IMR-90 (cell line): ENCODE data around the gene ASF1A. TPM values are rescaled to one million over a fixed set of nuclear protein-coding genes. Genes with fewer than 3 reads are reported as not detected.

Experiments used
- ATAC-seq: fragments of 200-7000 bp; cut with Tn5 transposase; 2 replicates; pipeline ENCODE4 v1.9.1; 2020; ENCODE audit warnings: low read depth, mild to moderate bottlenecking, moderate library complexity
- BruUV-seq: library from RNA; stranded (reverse); fragments of 400-500 nt; replicated peaks from 2 replicates; lab custom pipeline; 2021; lab: Mats Ljungman, UMichigan
- CTCF ChIA-PET: fragments of 300-600 bp; formaldehyde crosslinking; extraction: SDS; loops from one replicate; lab custom pipeline; 2021; ENCODE audit warnings: antibody characterized with exemption; lab: Yijun Ruan, JAX
- POLR2A ChIA-PET: fragments of 300-600 bp; sonication (Branson Sonifier 250); formaldehyde crosslinking; loops from one replicate; lab custom pipeline; 2022; ENCODE audit warnings: antibody characterized with exemption; ENCODE audit not compliant: unreplicated experiment; lab: Charles Lee
- DNase-seq: peaks from one replicate; pipeline ENCODE4 v3.0.0; 2013
- H2AFZ ChIP-seq: replicated peaks from 2 replicates; pipeline ENCODE3; 2013; ENCODE audit warnings: low read length, mild to moderate bottlenecking; ENCODE audit not compliant: poor library complexity
- H2AK5ac ChIP-seq: 2 replicates; pipeline ENCODE4 v1.6.1; 2013; ENCODE audit warnings: low read depth, low read length, inconsistent platforms
- H2AK9ac ChIP-seq: replicated peaks from 2 replicates; pipeline ENCODE3; 2013; ENCODE audit warnings: mild to moderate bottlenecking, low read depth, low read length, moderate library complexity; ENCODE audit not compliant: poor library complexity
- H2BK120ac ChIP-seq: 2 replicates; pipeline ENCODE4 v1.6.1; 2013; ENCODE audit warnings: low read depth, low read length, inconsistent platforms
- H2BK15ac ChIP-seq: 3 replicates; pipeline ENCODE4 v1.6.1; 2013; ENCODE audit warnings: low read depth, low read length, inconsistent platforms
- H2BK20ac ChIP-seq: 2 replicates; pipeline ENCODE4 v1.6.1; 2013; ENCODE audit warnings: low read depth, mild to moderate bottlenecking, inconsistent platforms, low read length, moderate library complexity
- H2BK5ac ChIP-seq: 2 replicates; pipeline ENCODE4 v1.6.1; 2013; ENCODE audit warnings: mild to moderate bottlenecking, low read depth, low read length, inconsistent platforms; ENCODE audit not compliant: poor library complexity, severe bottlenecking
- H3K14ac ChIP-seq: replicated peaks from 2 replicates; pipeline ENCODE4 v1.6.1; 2013; ENCODE audit warnings: low read depth, low read length, inconsistent platforms
- H3K18ac ChIP-seq: 2 replicates; pipeline ENCODE4 v1.6.1; 2013; ENCODE audit warnings: low read depth, low read length, control low read depth
- H3K23ac ChIP-seq: 2 replicates; pipeline ENCODE4 v1.6.1; 2013; ENCODE audit warnings: low read depth, low read length, inconsistent platforms
- H3K27ac ChIP-seq: 2 replicates; pipeline ENCODE4 v1.5.1; 2013; ENCODE audit warnings: mild to moderate bottlenecking, control low read depth, low read length; ENCODE audit not compliant: insufficient read depth
- H3K27me3 ChIP-seq: 2 replicates; pipeline ENCODE4 v1.6.1; 2013; ENCODE audit warnings: low read length; ENCODE audit not compliant: control insufficient read depth, insufficient read depth
- H3K36me3 ChIP-seq: 2 replicates; pipeline ENCODE4 v1.6.1; 2013; ENCODE audit warnings: low read length, mixed read lengths; ENCODE audit not compliant: control insufficient read depth, insufficient read depth
- H3K4ac ChIP-seq: 2 replicates; pipeline ENCODE4 v1.6.1; 2013; ENCODE audit warnings: low read depth, low read length, inconsistent platforms
- H3K4me1 ChIP-seq: 2 replicates; pipeline ENCODE4 v1.6.1; 2013; ENCODE audit warnings: low read length, mixed read lengths; ENCODE audit not compliant: control insufficient read depth, insufficient read depth
- H3K4me2 ChIP-seq: 2 replicates; pipeline ENCODE4 v1.6.1; 2013; ENCODE audit warnings: low read depth, mild to moderate bottlenecking, control low read depth, low read length, moderate library complexity
- H3K4me3 ChIP-seq: 2 replicates; pipeline ENCODE4 v1.5.1; 2013; ENCODE audit warnings: low read depth, mild to moderate bottlenecking, control low read depth, low read length, moderate library complexity; ENCODE audit not compliant: insufficient read depth
- H3K56ac ChIP-seq: 2 replicates; pipeline ENCODE4 v1.6.1; 2013; ENCODE audit warnings: low read length, inconsistent platforms; ENCODE audit not compliant: insufficient read depth; ENCODE audit errors: extremely low read depth
- H3K79me1 ChIP-seq, 2 experiments: 2 replicates each; pipeline ENCODE4 v1.6.1; 2013; ENCODE audit warnings: low read length in 2 of 2, inconsistent platforms in 1 of 2, low read depth in 1 of 2
- H3K9ac ChIP-seq: 2 replicates; pipeline ENCODE4 v1.6.1; 2013; ENCODE audit warnings: low read depth, low read length, control low read depth
- H3K9me1 ChIP-seq: 2 replicates; pipeline ENCODE4 v1.6.1; 2013; ENCODE audit warnings: low read length, inconsistent platforms; ENCODE audit not compliant: insufficient read depth
- H3K9me3 ChIP-seq: 2 replicates; pipeline ENCODE4 v1.6.1; 2013; ENCODE audit warnings: low read length; ENCODE audit not compliant: control insufficient read depth, insufficient read depth
- H4K20me1 ChIP-seq: 2 replicates; pipeline ENCODE4 v1.6.1; 2013; ENCODE audit warnings: low read length, inconsistent platforms; ENCODE audit not compliant: insufficient read depth
- H4K5ac ChIP-seq: 2 replicates; pipeline ENCODE4 v1.6.1; 2013; ENCODE audit warnings: mild to moderate bottlenecking, low read depth, low read length, control low read depth
- H4K8ac ChIP-seq, 2 experiments: 2 replicates each; pipeline ENCODE4 v1.6.1; 2013; ENCODE audit warnings: low read depth in 2 of 2, low read length in 2 of 2, control low read depth in 1 of 2, inconsistent platforms in 1 of 2
- H4K91ac ChIP-seq: 2 replicates; pipeline ENCODE4 v1.6.1; 2013; ENCODE audit warnings: low read depth, low read length, inconsistent platforms; ENCODE audit not compliant: insufficient read depth
- BHLHE40 ChIP-seq: fragments of 150-350 bp; IDR thresholded peaks from 2 replicates; pipeline ENCODE4 v1.6.1; 2016; ENCODE audit warnings: mild to moderate bottlenecking, low read depth, low read length
- FOS ChIP-seq: fragments of 150-350 bp; IDR thresholded peaks from 2 replicates; pipeline ENCODE4 v1.6.1; 2016; ENCODE audit warnings: low read depth, low read length
- RCOR1 ChIP-seq: IDR thresholded peaks from 2 replicates; pipeline ENCODE4 v1.6.1; 2012; ENCODE audit warnings: mild to moderate bottlenecking, low read length, improper control_type of control experiment; ENCODE audit not compliant: insufficient replicate concordance
- USF2 ChIP-seq: fragments of 150-350 bp; IDR thresholded peaks from 2 replicates; pipeline ENCODE4 v1.6.1; 2017; ENCODE audit warnings: mild to moderate bottlenecking, antibody characterized with exemption, low read length, low read depth
- WGBS, 2 experiments: methylation state at CpG; one replicate each; pipeline versions ENCODE4 v1.1.5 to v1.1.7; 2013; ENCODE audit warnings: missing lambda C conversion rate in 2 of 2; ENCODE audit not compliant: insufficient read length in 1 of 2; ENCODE audit errors: extremely low coverage in 2 of 2; 5-methylcytosine and 5-hydroxymethylcytosine counted together
- dilution Hi-C: fragments of 300-500 bp; cut with HindIII; formaldehyde crosslinking; loops from one replicate; pipeline ENCODE4 v1.14.3; 2018; ENCODE audit warnings: low sequenced_read_pairs; ENCODE audit not compliant: unreplicated experiment
- in situ Hi-C: fragments of 300-500 bp; cut with MboI; formaldehyde crosslinking; loops from 3 replicates; pipeline ENCODE4 v1.14.3; 2019; ENCODE audit warnings: low sequenced_read_pairs, inconsistent platforms, mixed read lengths
- intact Hi-C: fragments of 100-400 bp; cut with micrococcal nuclease; formaldehyde crosslinking; loops from 2 replicates; pipeline ENCODE4 v1.10.0; 2022
- polyA plus RNA-seq, 3 experiments: library from polyadenylated mRNA; depleted of rRNA; stranded (reverse); fragments of >200 nt; gene quantifications; 2 replicates each; pipeline ENCODE4 v1.2.3, GENCODE V29; 2012; ENCODE audit warnings: low replicate concordance in 1 of 3
- total RNA-seq: library from RNA; depleted of rRNA; stranded (reverse); fragments of >200 nt; gene quantifications from 2 replicates; pipeline ENCODE4 v1.2.3, GENCODE V29; 2012

ASF1A gene
- total and polyA plus RNA-seq, 2 of the 4 experiments (the other 2 are of a cell fraction), result 10.1 to 11.1 TPM

- ChIA-PET CTCF (no interaction called here), POLR2A (no interaction called here)
- dilution Hi-C loops (no loop called here), intact Hi-C loops (loop anchor here (1.0 kb wide), 1 partner anchor 41 kb away; the partner anchor contains the start of gene ASF1A), in situ Hi-C loops (no loop called here)
- Histone ChIP-seq H3K18ac (no peak overlapping the region), H4K5ac (no peak overlapping the region), H2BK20ac (no peak overlapping the region), H3K4me3 (peak overlapping the region; percentile 86), H3K4me1 (no peaks in the 10 kb centered on the region), H3K27ac (no peak overlapping the region), H3K9me1 (no peaks in the 10 kb centered on the region), H2BK15ac (no peak overlapping the region), H3K23ac (0 out of 2 replicates have a peak overlapping the region, but pooled peaks have one; percentile 51), H4K91ac (no peak overlapping the region), H3K27me3 (no peaks in the 10 kb centered on the region), H3K4ac (no peak overlapping the region), H3K56ac (peak overlapping the region; percentile 60; the same call in 1 of the 2 replicates), H3K4me2 (peak overlapping the region; percentile 73), H3K9me3 (no peaks in the 10 kb centered on the region), H2BK120ac (no peak overlapping the region), H2AK9ac (no peak overlapping the region), H3K36me3 (no peaks in the 10 kb centered on the region), H2BK5ac (peak overlapping the region; percentile 22), H2AFZ (peak overlapping the region; percentile 38), H4K20me1 (no peaks in the 10 kb centered on the region), H3K14ac (no peak overlapping the region), H2AK5ac (no peak overlapping the region), H3K79me1 (peaks cover 0 to 7% of the 10 kb centered on the region in 2 experiments; a peak in 2 of 4 replicates), H3K9ac (peak overlapping the region; percentile 43; the same call in 1 of the 2 replicates), H4K8ac (peak overlapping the region in 1 of 2 experiments; percentile 36; a peak in 1 of 4 replicates)
- TF ChIP-seq FOS (no peak), BHLHE40 (no peak), USF2 (no peak), RCOR1 (no peak)
- WGBS, 2 experiments, result no CpG with 5 or more reads among the region's 1 CpG
- no TSS peak for BruUV-seq
- no peak for DNase-seq
- ATAC-seq, result no peak
Measured at GRCh38 chr6:118935331-118935668, 41.3 kb downstream of the ASF1A start.
